ENCODE measurements around the gene SAP30.

GRCh38 chr4:173415885-173416653 lies 45.3 kb downstream of the SAP30 start:
- TF ChIP-seq POLR2A (IDR thresholded peaks at IDR 0.05) (no peak), CTCF (IDR thresholded peaks at IDR 0.05) (no peak)

Data from thyroid gland (tissue), 4 donors.